ENCODE data around the gene SHISAL2A. TPM values are rescaled to one million over a fixed set of nuclear protein-coding genes. Genes with fewer than 3 reads are reported as not detected.

The SHISAL2A gene
- total RNA-seq, 1 donor from 2014 or later = 1.4 TPM

DNA sequence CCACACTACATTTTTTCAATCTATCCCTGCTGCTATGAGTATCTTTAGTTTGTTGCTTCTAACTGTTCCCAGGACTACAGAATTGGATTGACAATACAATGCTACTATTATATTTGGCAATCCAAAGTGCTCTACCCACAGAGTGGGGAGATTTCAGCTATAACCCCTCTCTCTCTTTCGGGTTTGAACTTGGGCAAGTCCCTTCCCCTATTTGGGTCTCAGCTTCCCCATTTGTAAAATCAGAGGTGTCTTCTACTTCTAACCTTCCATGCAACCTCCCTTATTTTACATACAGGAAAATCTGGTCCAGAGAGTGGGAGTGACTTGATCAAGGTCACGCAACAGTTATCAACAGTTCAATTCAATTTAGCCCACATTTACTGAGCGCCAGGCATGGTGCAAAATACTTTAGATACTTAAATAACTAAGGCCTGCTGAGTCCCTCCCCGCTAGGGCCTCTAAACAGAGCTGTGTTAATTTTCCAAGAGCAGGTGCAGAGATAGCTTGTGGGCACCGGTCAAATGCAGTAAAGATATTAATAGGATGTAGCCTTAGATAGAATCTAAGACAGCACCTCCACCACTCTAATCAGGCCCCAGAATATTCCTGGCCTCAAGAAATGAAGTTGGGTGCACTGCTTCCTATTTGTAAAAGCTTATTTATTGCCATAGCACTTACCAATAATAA is 40.2 kb upstream of the SHISAL2A start:
- Mint-ChIP-seq H3K36me3 (no peaks in the 10 kb centered on the region), H3K27me3 (ENCODE audit: low read depth) (no peaks in the 10 kb centered on the region), H3K4me1 (peaks cover 14% of the 10 kb centered on the region), H3K4me3 (no peak overlapping the region), H3K9me3 (no peaks in the 10 kb centered on the region), H3K27ac (no peak overlapping the region)
- TF ChIP-seq, protein P1, sequence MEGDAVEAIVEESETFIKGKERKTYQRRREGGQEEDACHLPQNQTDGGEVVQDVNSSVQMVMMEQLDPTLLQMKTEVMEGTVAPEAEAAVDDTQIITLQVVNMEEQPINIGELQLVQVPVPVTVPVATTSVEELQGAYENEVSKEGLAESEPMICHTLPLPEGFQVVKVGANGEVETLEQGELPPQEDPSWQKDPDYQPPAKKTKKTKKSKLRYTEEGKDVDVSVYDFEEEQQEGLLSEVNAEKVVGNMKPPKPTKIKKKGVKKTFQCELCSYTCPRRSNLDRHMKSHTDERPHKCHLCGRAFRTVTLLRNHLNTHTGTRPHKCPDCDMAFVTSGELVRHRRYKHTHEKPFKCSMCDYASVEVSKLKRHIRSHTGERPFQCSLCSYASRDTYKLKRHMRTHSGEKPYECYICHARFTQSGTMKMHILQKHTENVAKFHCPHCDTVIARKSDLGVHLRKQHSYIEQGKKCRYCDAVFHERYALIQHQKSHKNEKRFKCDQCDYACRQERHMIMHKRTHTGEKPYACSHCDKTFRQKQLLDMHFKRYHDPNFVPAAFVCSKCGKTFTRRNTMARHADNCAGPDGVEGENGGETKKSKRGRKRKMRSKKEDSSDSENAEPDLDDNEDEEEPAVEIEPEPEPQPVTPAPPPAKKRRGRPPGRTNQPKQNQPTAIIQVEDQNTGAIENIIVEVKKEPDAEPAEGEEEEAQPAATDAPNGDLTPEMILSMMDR (IDR thresholded peaks at IDR 0.05; ENCODE audit: unreplicated experiment) = no peak
- no peak for DNase-seq (ENCODE audit: low spot score in 2 of 2, unreplicated experiment in 2 of 2)

GRCh38 chr1:52593495-52593894 is 39.5 kb upstream of the SHISAL2A start:
- no peak for DNase-seq (ENCODE audit: low spot score in 2 of 2, unreplicated experiment in 2 of 2)
- Mint-ChIP-seq H3K4me1 (peaks cover 14% of the 10 kb centered on the region), H3K27me3 (ENCODE audit: low read depth) (no peaks in the 10 kb centered on the region), H3K36me3 (no peaks in the 10 kb centered on the region), H3K4me3 (no peak overlapping the region), H3K9me3 (no peaks in the 10 kb centered on the region), H3K27ac (no peak overlapping the region)
- TF ChIP-seq, protein P1 (IDR thresholded peaks at IDR 0.05; ENCODE audit: unreplicated experiment) = no peak

- Mint-ChIP-seq H3K36me3 (no peaks in the 10 kb centered on the region), H3K4me3 (no peak overlapping the region), H3K9me3 (no peaks in the 10 kb centered on the region), H3K27me3 (ENCODE audit: low read depth) (no peaks in the 10 kb centered on the region), H3K27ac (no peak overlapping the region), H3K4me1 (peaks cover 8% of the 10 kb centered on the region)
- DNase-seq (ENCODE audit: low spot score in 2 of 2, unreplicated experiment in 2 of 2) = no peak
- TF ChIP-seq, protein P1 (IDR thresholded peaks at IDR 0.05; ENCODE audit: unreplicated experiment) = no peak
Measured at GRCh38 chr1:52595061-52595460, 37.9 kb upstream of the SHISAL2A start.

DNA sequence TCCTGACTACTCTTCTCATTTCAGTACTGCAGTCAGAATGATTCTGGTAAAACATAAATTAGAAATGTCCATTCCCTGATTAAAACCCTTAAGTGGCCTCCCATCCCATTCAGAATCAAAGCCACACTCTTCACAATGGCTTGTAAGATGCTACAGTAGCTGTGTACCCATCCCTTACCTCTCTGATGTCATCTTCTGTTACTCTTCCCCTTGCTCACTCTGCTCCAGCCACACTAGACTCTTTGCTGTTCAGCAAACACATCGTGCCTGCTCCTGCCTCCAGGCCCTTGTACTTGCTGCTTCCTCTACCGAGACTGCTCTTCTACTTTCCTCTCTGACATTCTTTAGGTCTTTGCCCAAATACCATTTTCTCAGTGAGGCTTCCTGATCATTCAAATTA is 35.1 kb upstream of the SHISAL2A start:
- no peaks in the 10 kb centered on the region for H3K27me3 Mint-ChIP-seq (ENCODE audit: low read depth)
- peaks cover 8% of the 10 kb centered on the region for H3K4me1 Mint-ChIP-seq
- H3K9me3 Mint-ChIP-seq = no peaks in the 10 kb centered on the region
- no peak overlapping the region for H3K27ac Mint-ChIP-seq
- no peaks in the 10 kb centered on the region for H3K36me3 Mint-ChIP-seq
- H3K4me3 Mint-ChIP-seq = no peak overlapping the region
- DNase-seq (ENCODE audit: low spot score in 2 of 2, unreplicated experiment in 2 of 2) = no peak
- TF ChIP-seq, protein P1 (IDR thresholded peaks at IDR 0.05; ENCODE audit: unreplicated experiment) = no peak

- Mint-ChIP-seq H3K27me3 (ENCODE audit: low read depth) (no peaks in the 10 kb centered on the region), H3K27ac (no peak overlapping the region), H3K9me3 (no peaks in the 10 kb centered on the region), H3K36me3 (no peaks in the 10 kb centered on the region), H3K4me3 (no peak overlapping the region), H3K4me1 (peaks cover 16% of the 10 kb centered on the region)
- DNase-seq (ENCODE audit: low spot score in 2 of 2, unreplicated experiment in 2 of 2) = no peak
- TF ChIP-seq, protein P1 (IDR thresholded peaks at IDR 0.05; ENCODE audit: unreplicated experiment) = no peak
Measured at GRCh38 chr1:52598729-52599128, 34.2 kb upstream of the SHISAL2A start.
